ENCODE data around the gene KLF4. TPM values are rescaled to one million over a fixed set of nuclear protein-coding genes. Genes with fewer than 3 reads are reported as not detected.
A peak's percentile ranks its signal among the peaks of the same experiment; 100 is the strongest.

The KLF4 gene
- total and polyA plus RNA-seq, 2 donors from 2014 or later, result 13.5 to 69.4 TPM

DNA sequence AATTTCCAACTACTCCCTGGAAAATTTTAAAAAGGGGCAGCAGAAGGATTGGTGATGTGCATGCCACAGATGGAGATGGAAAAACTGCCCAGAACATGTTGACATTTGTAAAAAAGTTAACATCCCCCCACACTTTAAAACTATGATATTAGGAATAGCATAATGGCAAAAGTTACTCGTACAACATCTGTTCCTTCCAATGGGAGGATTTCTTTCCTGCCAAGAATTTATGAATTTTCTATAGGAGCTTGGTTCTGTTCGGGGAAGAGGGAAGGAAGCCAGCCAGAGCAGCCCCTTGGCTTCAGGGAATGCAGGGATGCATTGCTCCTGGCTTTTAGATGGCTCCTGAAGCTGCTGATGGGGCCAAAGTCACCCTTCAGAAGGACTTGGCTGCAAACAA is 22.7 kb downstream of the KLF4 start:
- peaks cover 2% of the 10 kb centered on the region for H3K27me3 ChIP-seq (ENCODE audit: control insufficient read depth, insufficient read depth, low read length)
- H3K27ac ChIP-seq (ENCODE audit: low read depth in 2 of 2, low read length in 2 of 2), result no peak overlapping the region
- no peak overlapping the region for H3K4me3 ChIP-seq (ENCODE audit: low read length in 3 of 3)
- no peak for DNase-seq
- peaks cover 0 to 6% (median 0%) of the 10 kb centered on the region in 3 donors for H3K4me1 ChIP-seq (ENCODE audit: control insufficient read depth in 2 of 3, insufficient read depth in 2 of 3, low read depth in 1 of 3, low read length in 3 of 3)
- H3K9ac ChIP-seq (ENCODE audit: low read length in 3 of 3), result no peak overlapping the region
- TF ChIP-seq, protein P1, sequence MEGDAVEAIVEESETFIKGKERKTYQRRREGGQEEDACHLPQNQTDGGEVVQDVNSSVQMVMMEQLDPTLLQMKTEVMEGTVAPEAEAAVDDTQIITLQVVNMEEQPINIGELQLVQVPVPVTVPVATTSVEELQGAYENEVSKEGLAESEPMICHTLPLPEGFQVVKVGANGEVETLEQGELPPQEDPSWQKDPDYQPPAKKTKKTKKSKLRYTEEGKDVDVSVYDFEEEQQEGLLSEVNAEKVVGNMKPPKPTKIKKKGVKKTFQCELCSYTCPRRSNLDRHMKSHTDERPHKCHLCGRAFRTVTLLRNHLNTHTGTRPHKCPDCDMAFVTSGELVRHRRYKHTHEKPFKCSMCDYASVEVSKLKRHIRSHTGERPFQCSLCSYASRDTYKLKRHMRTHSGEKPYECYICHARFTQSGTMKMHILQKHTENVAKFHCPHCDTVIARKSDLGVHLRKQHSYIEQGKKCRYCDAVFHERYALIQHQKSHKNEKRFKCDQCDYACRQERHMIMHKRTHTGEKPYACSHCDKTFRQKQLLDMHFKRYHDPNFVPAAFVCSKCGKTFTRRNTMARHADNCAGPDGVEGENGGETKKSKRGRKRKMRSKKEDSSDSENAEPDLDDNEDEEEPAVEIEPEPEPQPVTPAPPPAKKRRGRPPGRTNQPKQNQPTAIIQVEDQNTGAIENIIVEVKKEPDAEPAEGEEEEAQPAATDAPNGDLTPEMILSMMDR (IDR thresholded peaks at IDR 0.05; ENCODE audit: borderline replicate concordance, extremely low read depth, insufficient read depth), result no peak
- intact Hi-C loops (cut with DNase I), result loop anchor here (5.0 kb wide), 1 partner anchor 1100 kb away; no protein-coding TSS in a partner anchor
- no peaks in the 10 kb centered on the region for H3K36me3 ChIP-seq (ENCODE audit: control insufficient read depth in 2 of 3, insufficient read depth in 3 of 3, low read length in 3 of 3)
- FAIRE-seq, result no peak
- peaks cover 0 to 1% (median 0%) of the 10 kb centered on the region in 3 donors for H3K9me3 ChIP-seq (ENCODE audit: control insufficient read depth in 2 of 3, insufficient read depth in 1 of 3, low read length in 3 of 3)

DNA sequence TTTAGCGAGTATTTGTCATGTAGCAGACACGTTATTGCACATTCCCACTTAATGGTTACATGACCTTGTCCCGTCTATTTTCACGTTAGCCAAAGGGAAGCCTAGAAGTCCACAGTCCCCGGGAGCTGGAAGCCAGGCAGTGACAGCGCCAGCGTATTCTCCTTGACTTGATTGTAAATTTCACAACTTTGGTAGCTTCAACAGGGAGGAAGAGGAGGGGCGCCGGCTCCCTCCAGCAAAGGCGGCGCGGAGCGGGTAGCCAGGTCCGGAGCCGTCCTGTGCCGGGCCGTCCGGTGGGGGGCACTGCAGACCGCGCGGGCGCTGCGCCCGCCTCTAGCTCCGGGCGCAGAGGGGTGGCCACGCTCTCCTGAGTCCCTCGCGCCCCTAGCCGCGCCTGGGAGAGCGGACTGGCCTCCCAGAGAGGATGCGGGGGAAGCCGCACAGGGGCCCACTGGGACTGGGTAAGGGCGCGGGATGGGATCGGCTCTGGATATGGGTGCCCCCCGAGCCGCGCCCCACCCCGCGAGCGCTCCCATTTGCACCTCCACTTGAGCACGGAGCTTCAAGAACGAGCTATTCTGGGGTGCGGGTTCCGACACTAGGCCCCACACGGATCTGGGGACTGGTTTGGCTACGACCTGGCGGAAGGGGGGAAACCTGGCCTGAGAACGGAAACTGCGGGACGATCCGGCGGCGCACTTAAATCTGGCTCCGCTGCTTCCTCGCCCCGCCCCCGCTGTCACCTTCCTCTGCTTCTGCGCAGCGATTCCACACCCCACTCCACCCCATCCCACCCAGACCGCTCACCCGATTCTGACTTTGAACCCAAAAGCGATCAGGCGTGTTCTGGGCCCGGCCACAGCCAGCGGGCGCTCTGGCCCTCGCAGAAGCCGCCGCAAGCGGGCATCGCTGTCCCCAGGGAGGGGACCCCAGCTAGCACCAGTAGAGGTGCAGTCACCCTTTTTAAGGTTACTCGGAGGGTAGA is 23.8 kb downstream of the KLF4 start:
- Histone ChIP-seq H3K9me3 (ENCODE audit: control insufficient read depth in 2 of 3, insufficient read depth in 1 of 3, low read length in 3 of 3) (peaks cover 0 to 1% (median 0%) of the 10 kb centered on the region in 3 donors), H3K36me3 (ENCODE audit: control insufficient read depth in 2 of 3, insufficient read depth in 3 of 3, low read length in 3 of 3) (no peaks in the 10 kb centered on the region), H3K9ac (ENCODE audit: low read length in 3 of 3) (no peak overlapping the region), H3K27me3 (ENCODE audit: control insufficient read depth, insufficient read depth, low read length) (peaks cover 2% of the 10 kb centered on the region), H3K4me1 (ENCODE audit: control insufficient read depth in 2 of 3, insufficient read depth in 2 of 3, low read depth in 1 of 3, low read length in 3 of 3) (peaks cover 0 to 6% (median 0%) of the 10 kb centered on the region in 3 donors), H3K4me3 (ENCODE audit: low read length in 3 of 3) (peak overlapping the region; percentile 36 to 61 (median 48)), H3K27ac (ENCODE audit: low read depth in 2 of 2, low read length in 2 of 2) (no peak overlapping the region)
- TF ChIP-seq, protein P1 (IDR thresholded peaks at IDR 0.05; ENCODE audit: borderline replicate concordance, extremely low read depth, insufficient read depth), result peak; percentile 74
- intact Hi-C loops (cut with DNase I), result loop anchor here (5.0 kb wide), 1 partner anchor 1102 kb away; no protein-coding TSS in a partner anchor
- FAIRE-seq, result no peak
- peak; percentile 76 to 81 (median 79) for DNase-seq

DNA sequence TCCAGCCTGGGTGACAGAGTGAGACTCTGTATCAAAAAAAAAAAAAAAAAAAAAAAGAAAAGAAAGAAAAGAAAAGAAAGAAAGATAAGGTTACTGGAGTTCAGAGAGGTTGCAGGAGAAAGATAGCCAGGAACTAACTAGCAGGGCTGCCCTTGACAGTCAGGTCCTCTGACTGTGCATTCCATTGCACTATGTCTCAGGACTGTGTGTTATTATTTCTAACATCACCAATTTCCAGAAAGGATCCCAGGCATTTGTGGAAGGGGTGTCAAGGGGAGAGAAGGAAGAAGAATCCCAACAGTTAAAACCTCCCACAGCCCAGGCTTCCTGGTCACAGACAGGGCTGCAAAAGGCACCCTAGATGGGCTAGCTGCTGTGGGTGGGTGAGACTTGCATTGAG is 25.1 kb downstream of the KLF4 start:
- Histone ChIP-seq H3K9ac (ENCODE audit: low read length in 3 of 3) (no peak overlapping the region), H3K9me3 (ENCODE audit: control insufficient read depth in 2 of 3, insufficient read depth in 1 of 3, low read length in 3 of 3) (peaks cover 0 to 1% (median 0%) of the 10 kb centered on the region in 3 donors), H3K27ac (ENCODE audit: low read depth in 2 of 2, low read length in 2 of 2) (no peak overlapping the region), H3K4me3 (ENCODE audit: low read length in 3 of 3) (no peak overlapping the region), H3K36me3 (ENCODE audit: control insufficient read depth in 2 of 3, insufficient read depth in 3 of 3, low read length in 3 of 3) (no peaks in the 10 kb centered on the region), H3K27me3 (ENCODE audit: control insufficient read depth, insufficient read depth, low read length) (peaks cover 2% of the 10 kb centered on the region), H3K4me1 (ENCODE audit: control insufficient read depth in 2 of 3, insufficient read depth in 2 of 3, low read depth in 1 of 3, low read length in 3 of 3) (peaks cover 0 to 6% (median 0%) of the 10 kb centered on the region in 3 donors)
- intact Hi-C loops (cut with DNase I), result no loop called here
- TF ChIP-seq, protein P1 (IDR thresholded peaks at IDR 0.05; ENCODE audit: borderline replicate concordance, extremely low read depth, insufficient read depth), result no peak
- no peak for FAIRE-seq
- no peak for DNase-seq
